K562 (cell line): ENCODE data around the gene ZDHHC8. TPM values are rescaled to one million over a fixed set of nuclear protein-coding genes. Genes with fewer than 3 reads are reported as not detected.
A peak's percentile ranks its signal among the peaks of the same experiment; 100 is the strongest.

Experiments used
- ATAC-seq: fragments of 200-7000 bp; cut with Tn5 transposase; 3 replicates; pipeline ENCODE4 v1.9.1; 2020; ENCODE audit warnings: moderate library complexity
- BruUV-seq: library from RNA; stranded (reverse); fragments of 400-500 nt; replicated peaks from 2 replicates; lab custom pipeline; 2021; lab: Mats Ljungman, UMichigan
- CTCF ChIA-PET: fragments of 300-600 bp; formaldehyde crosslinking; extraction: SDS; loops from one replicate; lab custom pipeline; 2021; ENCODE audit warnings: low intra/inter-chr PET ratio; lab: Yijun Ruan, JAX
- POLR2A ChIA-PET: fragments of 300-600, 350-650 bp; sonication (Branson Sonifier 250); formaldehyde crosslinking; extraction: SDS; loops from one replicate; lab custom pipeline; 2021; ENCODE audit warnings: antibody characterized with exemption, inconsistent platforms; lab: Yijun Ruan, JAX
- DNase-seq, 4 experiments: peaks; one replicate each; pipeline versions ENCODE4 v3.0.0 to v3.0.0-alpha.2; 2011 to 2018; ENCODE audit warnings: low spot score in 3 of 4, mixed read lengths in 3 of 4; ENCODE audit errors: extremely low read depth in 1 of 4
- FAIRE-seq: peaks from 2 replicates; lab custom pipeline; 2011; peaks lifted over from hg19 to GRCh38; lab: Jason Lieb, UNC
- H2AFZ ChIP-seq: 2 replicates; pipeline ENCODE4 v1.6.0; 2011; ENCODE audit warnings: low read depth, low read length, control low read depth, inconsistent platforms
- H3K27ac ChIP-seq: fragments of 200-600 bp; 3 replicates; pipeline ENCODE4 v1.8.0; 2011; ENCODE audit warnings: low read depth, mild to moderate bottlenecking, control low read depth, inconsistent platforms, low read length, moderate library complexity, mixed read lengths; ENCODE audit errors: extremely low read depth
- H3K27me3 ChIP-seq, 2 experiments: fragments of 300-600 bp in 1 of 2; 2 replicates in 1 of 2; 3 replicates in 1 of 2; pipeline versions ENCODE4 v1.6.0 to v1.8.0; 2011; ENCODE audit warnings: inconsistent platforms in 2 of 2, low read length in 2 of 2, mild to moderate bottlenecking in 1 of 2, mixed read lengths in 1 of 2, moderate library complexity in 1 of 2; ENCODE audit not compliant: control insufficient read depth in 2 of 2, insufficient read depth in 2 of 2
- H3K36me3 ChIP-seq: fragments of 300-600 bp; 3 replicates; pipeline ENCODE4 v1.8.0; 2011; ENCODE audit warnings: mild to moderate bottlenecking, low read length, inconsistent platforms; ENCODE audit not compliant: control insufficient read depth, insufficient read depth
- H3K4me1 ChIP-seq, 2 experiments: fragments of 200-600 bp in 1 of 2; replicated peaks in 1 of 2; 2 replicates in 1 of 2; 3 replicates in 1 of 2; pipeline versions ENCODE4 v1.5.1 to v1.8.0; 2011; ENCODE audit warnings: inconsistent platforms in 2 of 2, low read length in 2 of 2, mild to moderate bottlenecking in 1 of 2, mixed read lengths in 1 of 2, moderate library complexity in 1 of 2; ENCODE audit not compliant: control insufficient read depth in 2 of 2, insufficient read depth in 2 of 2
- H3K4me2 ChIP-seq: 2 replicates; pipeline ENCODE4 v1.6.1; 2011; ENCODE audit warnings: low read length, control low read depth, inconsistent platforms, mixed read lengths; ENCODE audit not compliant: insufficient read depth
- H3K4me3 ChIP-seq: fragments of 200-600 bp; sonication (generic), shearing (Covaris generic); 2 replicates; pipeline ENCODE4 v1.5.1; 2016; ENCODE audit warnings: control low read depth, inconsistent platforms
- H3K79me2 ChIP-seq: fragments of 200-600 bp; 3 replicates; pipeline ENCODE4 v1.8.0; 2011; ENCODE audit warnings: low read length, inconsistent platforms; ENCODE audit not compliant: control insufficient read depth, insufficient read depth
- H3K9ac ChIP-seq, 2 experiments: 2 replicates each; pipeline versions ENCODE4 v1.6.0 to v1.6.1; 2011; ENCODE audit warnings: low read depth in 2 of 2, low read length in 2 of 2, control low read depth in 1 of 2, inconsistent platforms in 1 of 2, mild to moderate bottlenecking in 1 of 2, mixed read lengths in 1 of 2; ENCODE audit not compliant: insufficient read depth in 1 of 2
- H3K9me1 ChIP-seq: one replicate; pipeline ENCODE4 v1.6.0; 2011; ENCODE audit warnings: inconsistent platforms, mild to moderate bottlenecking, low read length, moderate library complexity; ENCODE audit not compliant: control insufficient read depth, insufficient read depth
- H3K9me3 ChIP-seq: replicated peaks from 2 replicates; pipeline ENCODE4 v1.5.1; 2011; ENCODE audit warnings: low read depth, low read length, inconsistent platforms; ENCODE audit not compliant: control insufficient read depth, insufficient read depth
- H4K20me1 ChIP-seq: replicated peaks from 2 replicates; pipeline ENCODE4 v1.6.1; 2011; ENCODE audit warnings: low read length, inconsistent platforms, mixed read lengths; ENCODE audit not compliant: control insufficient read depth, insufficient read depth
- BHLHE40 ChIP-seq: IDR thresholded peaks from 2 replicates; pipeline ENCODE4 v1.6.1; 2011; ENCODE audit warnings: low read length, improper control_type of control experiment
- CAMTA2 ChIP-seq: fragments of 250-450 bp; sonication (Bioruptor Pico); conservative IDR thresholded peaks from 2 replicates; pipeline ENCODE4 v1.5.1; 2022
- CBX1 ChIP-seq: sonication (generic); IDR thresholded peaks from 2 replicates; pipeline ENCODE4 v1.6.1; 2016; ENCODE audit warnings: antibody characterized with exemption, low read depth, mild to moderate bottlenecking
- HNRNPL ChIP-seq: fragments of 200-400 bp; formaldehyde crosslinking; IDR thresholded peaks from 2 replicates; pipeline ENCODE4 v1.6.1; 2017; ENCODE audit warnings: low read depth, mild to moderate bottlenecking, low read length
- KDM4B ChIP-seq, 2 experiments: fragments of 450-650 bp in 1 of 2; sonication (generic) in 1 of 2; IDR thresholded peaks; 2 replicates each; pipeline ENCODE4 v1.6.1; 2016 to 2017; ENCODE audit warnings: borderline replicate concordance in 2 of 2, antibody characterized with exemption in 1 of 2, low read depth in 1 of 2, mild to moderate bottlenecking in 1 of 2
- MAFF ChIP-seq: IDR thresholded peaks from 2 replicates; pipeline ENCODE4 v1.6.1; 2012; ENCODE audit warnings: low read length, improper control_type of control experiment
- MED1 ChIP-seq: sonication (generic); formaldehyde crosslinking; IDR thresholded peaks from 2 replicates; pipeline ENCODE4 v1.8.1; 2023; ENCODE audit warnings: missing genetic modification reagents, borderline replicate concordance
- MLLT1 ChIP-seq, 2 experiments: fragments of 450-650 bp; IDR thresholded peaks; 2 replicates each; pipeline ENCODE4 v1.6.1; 2016
- NFATC3 ChIP-seq: fragments of 450-650 bp; IDR thresholded peaks from 2 replicates; pipeline ENCODE4 v1.6.1; 2017; ENCODE audit warnings: mild to moderate bottlenecking
- NUFIP1 ChIP-seq: fragments of 450-650 bp; IDR thresholded peaks from 2 replicates; pipeline ENCODE4 v1.6.1; 2018; ENCODE audit not compliant: partially characterized antibody
- POLR3G ChIP-seq: IDR thresholded peaks from 2 replicates; pipeline ENCODE4 v1.6.1; 2011; ENCODE audit not compliant: insufficient read length, insufficient replicate concordance; ENCODE audit errors: extremely low read depth
- SMAD1 ChIP-seq: fragments of 150-350 bp; IDR thresholded peaks from 2 replicates; pipeline ENCODE4 v1.6.1; 2014; ENCODE audit warnings: low read length, low read depth; ENCODE audit not compliant: partially characterized antibody
- SNRNP70 ChIP-seq: fragments of 200-400 bp; formaldehyde crosslinking; optimal IDR thresholded peaks from 2 replicates; pipeline ENCODE3; 2017; ENCODE audit warnings: low read depth, low read length
- TBL1XR1 ChIP-seq, 2 experiments: IDR thresholded peaks; 2 replicates each; pipeline ENCODE4 v1.6.1; 2012; ENCODE audit warnings: improper control_type of control experiment in 2 of 2, low read length in 2 of 2, mild to moderate bottlenecking in 1 of 2
- TCF7 ChIP-seq: sonication (generic); IDR thresholded peaks from 2 replicates; pipeline ENCODE4 v1.6.1; 2016; ENCODE audit warnings: antibody characterized with exemption, borderline replicate concordance
- ZBTB2 ChIP-seq: fragments of 450-650 bp; IDR thresholded peaks from 2 replicates; pipeline ENCODE4 v1.6.1; 2016; ENCODE audit warnings: antibody characterized with exemption
- ZC3H4 ChIP-seq: sonication (generic); formaldehyde crosslinking; IDR thresholded peaks from 2 replicates; pipeline ENCODE4 v1.9.0; 2021; ENCODE audit warnings: missing genetic modification reagents, borderline replicate concordance
- ZKSCAN1 ChIP-seq: fragments of 150-350 bp; IDR thresholded peaks from 2 replicates; pipeline ENCODE4 v1.6.1; 2016; ENCODE audit warnings: low read depth, low read length
- ZNF134 ChIP-seq: fragments of 250-450 bp; sonication (Bioruptor Pico); conservative IDR thresholded peaks from 2 replicates; pipeline ENCODE4 v1.4.0; 2020
- ZNF263 ChIP-seq: sonication (generic); formaldehyde crosslinking; IDR thresholded peaks from 2 replicates; pipeline ENCODE4 v1.8.0; 2022; ENCODE audit warnings: mild to moderate bottlenecking, missing genetic modification reagents, borderline replicate concordance
- ZSCAN32 ChIP-seq: fragments of 450-650 bp; formaldehyde crosslinking; IDR thresholded peaks from 2 replicates; pipeline ENCODE4 v1.4.0; 2020; ENCODE audit warnings: mild to moderate bottlenecking, moderate library complexity
- WGBS: fragments of 100-300 bp; shearing (Covaris generic); methylation state at CpG from one replicate; pipeline ENCODE4 v1.1.6; 2016; ENCODE audit warnings: low coverage, mixed read lengths; ENCODE audit not compliant: insufficient coverage; ENCODE audit errors: missing lambda C conversion rate; 5-methylcytosine and 5-hydroxymethylcytosine counted together
- in situ Hi-C: fragments of 300-500 bp; cut with MboI; formaldehyde crosslinking; loops from 4 replicates; pipeline ENCODE4 v1.15.0; 2018; ENCODE audit warnings: inconsistent platforms, mixed read lengths
- intact Hi-C: fragments of 100-400 bp; cut with micrococcal nuclease; formaldehyde crosslinking; loops from 2 replicates; pipeline ENCODE4 v1.14.2; 2022
- polyA plus RNA-seq, 8 experiments: library from polyadenylated mRNA; depleted of rRNA in 4 of 8; stranded (reverse) in 5 of 8; unstranded in 3 of 8; fragments of >200 nt; fragmentation: Nextera tagmentation in 2 of 8; fragmentation: Illumina TruSeq in 1 of 8; extraction: Ambion mirVana in 2 of 8; extraction: Trizol in 1 of 8; gene quantifications; 2 replicates each; pipeline versions ENCODE4 v1.2.1 to v1.2.3, GENCODE V29; 2011 to 2014; ENCODE audit warnings: inconsistent platforms in 1 of 8, missing spikeins in 1 of 8
- total RNA-seq, 7 experiments: library from RNA; depleted of rRNA in 6 of 7; stranded (reverse); fragments of >200 nt in 6 of 7; fragmentation: Illumina TruSeq in 2 of 7; extraction: Trizol in 2 of 7; gene quantifications; 2 replicates each; pipeline versions ENCODE4 v1.2.1 to v1.2.3, GENCODE V29; 2011 to 2021; ENCODE audit warnings: low replicate concordance in 1 of 7

Gene ZDHHC8
- total and polyA plus RNA-seq, 9 of the 15 experiments (the other 6 are each of a cell fraction or from before 2014, with no cell fraction given) = 0.04 to 109 (median 16.4) TPM

DNA sequence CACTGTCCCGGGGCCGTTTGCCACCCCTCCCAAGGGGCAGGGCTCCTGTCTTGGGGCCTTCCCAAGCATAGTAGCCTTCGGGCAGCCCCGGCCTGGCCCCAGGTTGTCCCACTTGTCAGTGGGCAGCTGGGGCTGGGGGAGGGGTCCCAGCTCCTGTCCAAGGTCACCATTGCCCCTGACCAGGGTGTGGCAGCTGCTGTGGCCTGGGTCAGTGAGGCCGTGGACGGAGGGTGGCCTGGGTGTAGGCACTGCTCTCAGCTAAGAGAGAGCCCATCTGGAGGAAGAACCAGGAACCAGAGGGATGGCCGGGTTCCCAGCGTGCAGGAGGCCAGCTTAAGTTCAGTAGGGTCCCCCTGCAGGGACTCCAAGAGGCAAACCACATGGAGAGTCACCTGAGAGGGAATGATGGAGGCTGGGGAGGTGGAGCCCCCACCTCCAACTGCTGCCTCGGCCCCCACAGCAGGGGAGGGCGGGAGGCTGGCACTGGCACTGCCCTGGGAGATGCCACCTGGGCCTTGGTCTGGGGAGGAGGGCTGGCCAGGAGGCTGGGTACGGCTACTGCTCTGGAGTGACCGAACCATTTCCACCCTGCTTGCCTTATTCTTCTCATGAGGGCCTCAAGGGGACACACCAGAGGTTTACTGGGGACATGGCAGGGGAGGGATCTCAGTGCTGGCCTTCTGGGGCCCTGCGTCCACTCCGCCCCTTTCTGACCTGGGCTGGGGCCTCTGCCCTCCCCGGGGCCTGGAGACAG is 26.0 kb downstream of the ZDHHC8 start:
- POLR2A ChIA-PET = interaction anchor here (0.5 to 1.1 kb wide), 15 partner anchors 10 to 966 kb away, joined by 3 to 9 read pairs (median 4); no protein-coding TSS in a partner anchor
- no TSS peak for BruUV-seq
- Histone ChIP-seq H3K27ac (no peak overlapping the region), H3K27me3 (peaks cover 27 to 66% of the 10 kb centered on the region in 2 experiments; a peak in 4 of 5 replicates), H3K4me1 (peaks cover 0 to 61% of the 10 kb centered on the region in 2 experiments; a peak in 2 of 5 replicates), H3K36me3 (no peaks in the 10 kb centered on the region), H3K79me2 (no peaks in the 10 kb centered on the region), H3K4me3 (no peak overlapping the region), H2AFZ (no peak overlapping the region), H4K20me1 (peaks cover 37% of the 10 kb centered on the region), H3K9me1 (no peaks in the 10 kb centered on the region), H3K9ac (peak overlapping the region in 1 of 2 experiments; percentile 46; a peak in 1 of 4 replicates), H3K4me2 (no peak overlapping the region), H3K9me3 (peaks cover 4% of the 10 kb centered on the region)
- no peak for FAIRE-seq
- no peak for DNase-seq
- intact Hi-C loops = loop anchor here (1.0 to 10.0 kb wide), 6 partner anchors 35 to 299 kb away; partner anchors contain the start of gene RTN4R
- ATAC-seq = peak; percentile 3
- in situ Hi-C loops = loop anchor here (5.0 to 25.0 kb wide), 3 partner anchors 135 to 530 kb away; no protein-coding TSS in a partner anchor
- CTCF ChIA-PET = interaction anchor here (0.6 to 5.5 kb wide), 13 partner anchors 10 to 584 kb away, joined by 3 to 126 read pairs (median 4); partner anchors contain the start of gene RTN4R
- 6% methylated on average over 15 of the region's 15 CpGs for WGBS
- TF ChIP-seq MLLT1 (IDR thresholded peaks at IDR 0.05) = no peak
- TF ChIP-seq NUFIP1 = no peak
- no peak for TF ChIP-seq BHLHE40
- TF ChIP-seq POLR3G = no peak
- no peak for TF ChIP-seq ZNF134 (CRISPR knock-in tag)
- TF ChIP-seq HNRNPL = 0 out of 2 replicates have a peak, but pooled peaks have one; percentile 62
- no peak for TF ChIP-seq TBL1XR1 (IDR thresholded peaks at IDR 0.05; ENCODE audit: low read length in 2 of 2)
- TF ChIP-seq MED1 = peak; percentile 66; the same call in 1 of the 2 replicates
- no peak for TF ChIP-seq MAFF
- TF ChIP-seq KDM4B (IDR thresholded peaks at IDR 0.05; ENCODE audit: borderline replicate concordance in 2 of 2, low read depth in 1 of 2) = no peak
- TF ChIP-seq TCF7 = no peak
- peak; percentile 85; the same call in 1 of the 2 replicates for TF ChIP-seq ZC3H4 (CRISPR knock-in tag)
- TF ChIP-seq ZKSCAN1 = no peak
- peak; percentile 7 for TF ChIP-seq SMAD1
- 0 out of 2 replicates have a peak, but pooled peaks have one; percentile 10 for TF ChIP-seq CBX1
- no peak for TF ChIP-seq ZNF263
- no peak for TF ChIP-seq CAMTA2
- TF ChIP-seq NFATC3 = no peak
- no peak for TF ChIP-seq ZBTB2
- TF ChIP-seq ZSCAN32 (CRISPR knock-in tag) = no peak
- no peak for TF ChIP-seq SNRNP70
